CD4-positive, alpha-beta T cell treated with Interleukin-17A for 1 hour (primary cell): ENCODE measurements around the gene AURKA.
"Not testable (repeated sequence)": the region's sequence is repeated elsewhere in the genome, so short reads cannot be mapped to it uniquely, and the experiment has no call there.

Experiments
- DNase-seq: peaks from one replicate; pipeline ENCODE4 v3.0.0-alpha.2; 2020

Gene AURKA

GRCh38 chr20:56420940-56421688 is 29.1 kb upstream of the AURKA start:
- DNase-seq = no peak

- no peak for DNase-seq
Measured at GRCh38 chr20:56420028-56420427, 28.0 kb upstream of the AURKA start.

GRCh38 chr20:56418385-56418861 is 26.4 kb upstream of the AURKA start:
- peak; percentile 56 for DNase-seq

GRCh38 chr20:56417911-56418310 is 25.9 kb upstream of the AURKA start:
- DNase-seq = no peak

- DNase-seq = no peak
Measured at GRCh38 chr20:56417402-56417801, 25.4 kb upstream of the AURKA start.

GRCh38 chr20:56414842-56415765 is 23.1 kb upstream of the AURKA start:
- DNase-seq = peak; percentile 63

- no peak for DNase-seq
Measured at GRCh38 chr20:56412949-56413348, 20.9 kb upstream of the AURKA start.

- no peak for DNase-seq
Measured at GRCh38 chr20:56412473-56412790, 20.4 kb upstream of the AURKA start.

- peak; percentile 69 for DNase-seq
Measured at GRCh38 chr20:56411759-56412472, 19.9 kb upstream of the AURKA start, which contains the start of gene CASS4. Gene CASS4, plus strand, starts transcription at chr20:56412260. Its CDS starts 199 bp downstream, at chr20:56412459.

GRCh38 chr20:56411287-56411686 is 19.3 kb upstream of the AURKA start:
- not testable (repeated sequence) for DNase-seq

- DNase-seq = no peak
Measured at GRCh38 chr20:56409956-56410355, 17.9 kb upstream of the AURKA start.

- no peak for DNase-seq
Measured at GRCh38 chr20:56409521-56409920, 17.5 kb upstream of the AURKA start.

- DNase-seq = no peak
Measured at GRCh38 chr20:56406910-56407309, 14.9 kb upstream of the AURKA start.

- not testable (repeated sequence) for DNase-seq
Measured at GRCh38 chr20:56405356-56405755, 13.3 kb upstream of the AURKA start.

- no peak for DNase-seq
Measured at GRCh38 chr20:56403465-56403864, 11.4 kb upstream of the AURKA start.

- DNase-seq = peak; percentile 82
Measured at GRCh38 chr20:56400001-56400640, 8.1 kb upstream of the AURKA start.

- no peak for DNase-seq
Measured at GRCh38 chr20:56395166-56395565, 3.2 kb upstream of the AURKA start.

GRCh38 chr20:56393653-56394052 is 1.6 kb upstream of the AURKA start:
- DNase-seq = no peak

GRCh38 chr20:56392881-56393482 is 967 bp upstream of the AURKA start:
- DNase-seq = peak; percentile 62

- no peak for DNase-seq
Measured at GRCh38 chr20:56391596-56392131, 351 bp downstream of the AURKA start.

- no peak for DNase-seq
Measured at GRCh38 chr20:56391037-56391436, 978 bp downstream of the AURKA start.

- DNase-seq = not testable (repeated sequence)
Measured at GRCh38 chr20:56390396-56390795, 1.6 kb downstream of the AURKA start.
